ENCODE results near the gene NFE2L3.

DNA sequence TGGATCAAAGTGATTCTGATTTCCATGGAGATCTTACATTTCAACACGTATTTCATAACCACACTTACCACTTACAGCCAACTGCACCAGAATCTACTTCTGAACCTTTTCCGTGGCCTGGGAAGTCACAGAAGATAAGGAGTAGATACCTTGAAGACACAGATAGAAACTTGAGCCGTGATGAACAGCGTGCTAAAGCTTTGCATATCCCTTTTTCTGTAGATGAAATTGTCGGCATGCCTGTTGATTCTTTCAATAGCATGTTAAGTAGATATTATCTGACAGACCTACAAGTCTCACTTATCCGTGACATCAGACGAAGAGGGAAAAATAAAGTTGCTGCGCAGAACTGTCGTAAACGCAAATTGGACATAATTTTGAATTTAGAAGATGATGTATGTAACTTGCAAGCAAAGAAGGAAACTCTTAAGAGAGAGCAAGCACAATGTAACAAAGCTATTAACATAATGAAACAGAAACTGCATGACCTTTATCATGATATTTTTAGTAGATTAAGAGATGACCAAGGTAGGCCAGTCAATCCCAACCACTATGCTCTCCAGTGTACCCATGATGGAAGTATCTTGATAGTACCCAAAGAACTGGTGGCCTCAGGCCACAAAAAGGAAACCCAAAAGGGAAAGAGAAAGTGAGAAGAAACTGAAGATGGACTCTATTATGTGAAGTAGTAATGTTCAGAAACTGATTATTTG, 33.3 kb downstream of the NFE2L3 start:
- TF ChIP-seq, protein P1, sequence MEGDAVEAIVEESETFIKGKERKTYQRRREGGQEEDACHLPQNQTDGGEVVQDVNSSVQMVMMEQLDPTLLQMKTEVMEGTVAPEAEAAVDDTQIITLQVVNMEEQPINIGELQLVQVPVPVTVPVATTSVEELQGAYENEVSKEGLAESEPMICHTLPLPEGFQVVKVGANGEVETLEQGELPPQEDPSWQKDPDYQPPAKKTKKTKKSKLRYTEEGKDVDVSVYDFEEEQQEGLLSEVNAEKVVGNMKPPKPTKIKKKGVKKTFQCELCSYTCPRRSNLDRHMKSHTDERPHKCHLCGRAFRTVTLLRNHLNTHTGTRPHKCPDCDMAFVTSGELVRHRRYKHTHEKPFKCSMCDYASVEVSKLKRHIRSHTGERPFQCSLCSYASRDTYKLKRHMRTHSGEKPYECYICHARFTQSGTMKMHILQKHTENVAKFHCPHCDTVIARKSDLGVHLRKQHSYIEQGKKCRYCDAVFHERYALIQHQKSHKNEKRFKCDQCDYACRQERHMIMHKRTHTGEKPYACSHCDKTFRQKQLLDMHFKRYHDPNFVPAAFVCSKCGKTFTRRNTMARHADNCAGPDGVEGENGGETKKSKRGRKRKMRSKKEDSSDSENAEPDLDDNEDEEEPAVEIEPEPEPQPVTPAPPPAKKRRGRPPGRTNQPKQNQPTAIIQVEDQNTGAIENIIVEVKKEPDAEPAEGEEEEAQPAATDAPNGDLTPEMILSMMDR (conservative IDR thresholded peaks at IDR 0.05; ENCODE audit: low read depth, low read length): no peak
- TF ChIP-seq EZH2 (IDR thresholded peaks at IDR 0.05; ENCODE audit: borderline replicate concordance, low read depth, low read length, poor library complexity, severe bottlenecking): no peak

Measured in A673 (cell line).